Measurements from ENCODE around the gene TRPM3. TPM values are rescaled to one million over a fixed set of nuclear protein-coding genes. Genes with fewer than 3 reads are reported as not detected.

Gene TRPM3
- total RNA-seq, 6 donors from 2014 or later, result 0.10 to 1.0 (median 0.17) TPM; not detected in 1

GRCh38 chr9:70571258-70571657 lies 550.2 kb downstream of the TRPM3 start:
- ATAC-seq (ENCODE audit: low FRiP score in 2 of 2) (no peak), DNase-seq (no peak)
- Histone ChIP-seq H3K27me3 (no peaks in the 10 kb centered on the region), H3K4me3 (no peak overlapping the region), H3K27ac (no peak overlapping the region), H3K9me3 (no peaks in the 10 kb centered on the region), H3K4me1 (peaks cover 0 to 7% (median 2%) of the 10 kb centered on the region in 4 donors), H3K36me3 (no peaks in the 10 kb centered on the region)
- TF ChIP-seq CTCF (IDR thresholded peaks at IDR 0.05) (no peak), EP300 (IDR thresholded peaks at IDR 0.05) (no peak)
- 92 to 93% methylated on average over 5 of the region's 5 CpGs for whole genome bisulfite sequencing, 2 donors

- H3K27me3 ChIP-seq, result no peaks in the 10 kb centered on the region
- WGBS, 2 donors, result 76 to 94% methylated on average over 3 of the region's 3 CpGs
- ATAC-seq (ENCODE audit: low FRiP score in 2 of 2), result no peak
These were observed 551.6 kb downstream of the TRPM3 start for GRCh38 chr9:70569791-70570190.

GRCh38 chr9:70569070-70569772 lies 552.2 kb downstream of the TRPM3 start:
- DNase-seq, result no peak
- peaks cover 0 to 9% (median 1%) of the 10 kb centered on the region in 4 donors for H3K4me1 ChIP-seq
- no peaks in the 10 kb centered on the region for H3K36me3 ChIP-seq
- 80 to 83% methylated on average over 4 of the region's 4 CpGs for WGBS, 2 donors
- H3K4me3 ChIP-seq, result no peak overlapping the region
- H3K27ac ChIP-seq, result no peak overlapping the region
- H3K27me3 ChIP-seq, result no peaks in the 10 kb centered on the region
- TF ChIP-seq POLR2AphosphoS5 (IDR thresholded peaks at IDR 0.05), result no peak
- no peak for TF ChIP-seq EP300 (IDR thresholded peaks at IDR 0.05)
- TF ChIP-seq CTCF (IDR thresholded peaks at IDR 0.05), result no peak
- no peak for TF ChIP-seq POLR2A (IDR thresholded peaks at IDR 0.05)
- no peaks in the 10 kb centered on the region for H3K9me3 ChIP-seq
- peak in 1 of 2 donors; percentile 81 for ATAC-seq (ENCODE audit: low FRiP score in 2 of 2)

More at GRCh38 chr9:70569791-70570190, 551.6 kb downstream of the TRPM3 start:
- TF ChIP-seq CTCF (IDR thresholded peaks at IDR 0.05) (no peak), POLR2A (IDR thresholded peaks at IDR 0.05) (no peak)
- H3K9me3 ChIP-seq, result no peaks in the 10 kb centered on the region
- no peak overlapping the region for H3K27ac ChIP-seq
- H3K4me3 ChIP-seq, result no peak overlapping the region
- H3K4me1 ChIP-seq, result peaks cover 0 to 7% (median 2%) of the 10 kb centered on the region in 4 donors
- H3K36me3 ChIP-seq, result no peaks in the 10 kb centered on the region
- no peak for DNase-seq

- H3K4me1 ChIP-seq, result peaks cover 4 to 14% (median 7%) of the 10 kb centered on the region in 4 donors
- no peaks in the 10 kb centered on the region for H3K9me3 ChIP-seq
- H3K36me3 ChIP-seq, result no peaks in the 10 kb centered on the region
- H3K4me3 ChIP-seq, result no peak overlapping the region
- TF ChIP-seq POLR2AphosphoS5 (IDR thresholded peaks at IDR 0.05) (no peak), CTCF (IDR thresholded peaks at IDR 0.05) (no peak), EP300 (IDR thresholded peaks at IDR 0.05) (no peak), POLR2A (IDR thresholded peaks at IDR 0.05) (no peak)
- no peak for DNase-seq
- no peaks in the 10 kb centered on the region for H3K27me3 ChIP-seq
- no peak overlapping the region for H3K27ac ChIP-seq
- 87 to 89% methylated on average over 7 of the region's 7 CpGs for WGBS, 2 donors
- ATAC-seq (ENCODE audit: low FRiP score in 2 of 2), result no peak
These were observed 553.9 kb downstream of the TRPM3 start for GRCh38 chr9:70567511-70567910.

- no peaks in the 10 kb centered on the region for H3K9me3 ChIP-seq
- 72 to 85% methylated on average over 4 of the region's 4 CpGs for WGBS, 2 donors
- peaks cover 4 to 14% (median 10%) of the 10 kb centered on the region in 4 donors for H3K4me1 ChIP-seq
- H3K27me3 ChIP-seq, result no peaks in the 10 kb centered on the region
- H3K4me3 ChIP-seq, result no peak overlapping the region
- H3K36me3 ChIP-seq, result no peaks in the 10 kb centered on the region
- H3K27ac ChIP-seq, result no peak overlapping the region
- ATAC-seq (ENCODE audit: low FRiP score in 2 of 2) (no peak), DNase-seq (no peak)
- TF ChIP-seq EP300 (IDR thresholded peaks at IDR 0.05) (no peak), POLR2A (IDR thresholded peaks at IDR 0.05) (no peak), CTCF (IDR thresholded peaks at IDR 0.05) (no peak), POLR2AphosphoS5 (IDR thresholded peaks at IDR 0.05) (no peak)
These were observed 554.7 kb downstream of the TRPM3 start for GRCh38 chr9:70566751-70567150.
